Measurements from ENCODE around the gene B3GNT9. TPM values are rescaled to one million over a fixed set of nuclear protein-coding genes. Genes with fewer than 3 reads are reported as not detected.
"Not testable (repeated sequence)": the region's sequence is repeated elsewhere in the genome, so short reads cannot be mapped to it uniquely, and the experiment has no call there.

Gene B3GNT9
- polyA plus RNA-seq, 1 donor from 2014 or later, result not detected

GRCh38 chr16:67128887-67129286 is 21.9 kb downstream of the B3GNT9 start:
- Histone ChIP-seq H3K4me2 (ENCODE audit: low read length) (no peak overlapping the region), H3K27me3 (ENCODE audit: insufficient read depth, low read depth, low read length) (no peaks in the 10 kb centered on the region), H4K20me1 (ENCODE audit: insufficient read depth) (no peaks in the 10 kb centered on the region), H3K9me3 (ENCODE audit: low read length) (no peaks in the 10 kb centered on the region), H3K4me3 (ENCODE audit: low read length) (no peak overlapping the region), H3F3A (ENCODE audit: insufficient read depth, low read length, poor library complexity, severe bottlenecking) (no peaks in the 10 kb centered on the region), H3K9me2 (ENCODE audit: insufficient read depth, low read length) (no peaks in the 10 kb centered on the region), H2AFZ (ENCODE audit: low read depth, low read length) (no peak overlapping the region), H3K9ac (ENCODE audit: low read length) (no peak overlapping the region), H3K36me3 (ENCODE audit: insufficient read depth, low read length) (no peaks in the 10 kb centered on the region), H3K27ac (ENCODE audit: low read length) (no peak overlapping the region), H3K79me2 (replicated peaks; ENCODE audit: insufficient read depth, low read length) (no peaks in the 10 kb centered on the region)
- TF ChIP-seq RAD21 (conservative IDR thresholded peaks at IDR 0.05) (no peak), POLR2AphosphoS5 (IDR thresholded peaks at IDR 0.05) (no peak), EP300 (conservative IDR thresholded peaks at IDR 0.05; ENCODE audit: poor library complexity, severe bottlenecking) (no peak), TAF1 (IDR thresholded peaks at IDR 0.05; ENCODE audit: low read depth) (no peak), SMC3 (conservative IDR thresholded peaks at IDR 0.05; ENCODE audit: poor library complexity) (no peak), CTCF (IDR thresholded peaks at IDR 0.05; ENCODE audit: poor library complexity, severe bottlenecking) (no peak), REST (IDR thresholded peaks at IDR 0.05; ENCODE audit: borderline replicate concordance) (no peak), MXI1 (conservative IDR thresholded peaks at IDR 0.05; ENCODE audit: poor library complexity, severe bottlenecking) (no peak), EZH2 (IDR thresholded peaks at IDR 0.05; ENCODE audit: borderline replicate concordance, insufficient read depth, low read length, poor library complexity, severe bottlenecking) (no peak)

GRCh38 chr16:67128417-67128816 is 22.4 kb downstream of the B3GNT9 start:
- Histone ChIP-seq H3K9me2 (ENCODE audit: insufficient read depth, low read length) (no peaks in the 10 kb centered on the region), H3K4me2 (ENCODE audit: low read length) (no peak overlapping the region), H3K4me3 (ENCODE audit: low read length) (no peak overlapping the region), H3K9ac (ENCODE audit: low read length) (no peak overlapping the region), H2AFZ (ENCODE audit: low read depth, low read length) (no peak overlapping the region), H3F3A (ENCODE audit: insufficient read depth, low read length, poor library complexity, severe bottlenecking) (no peaks in the 10 kb centered on the region), H3K27me3 (ENCODE audit: insufficient read depth, low read depth, low read length) (no peaks in the 10 kb centered on the region), H3K9me3 (ENCODE audit: low read length) (no peaks in the 10 kb centered on the region), H3K27ac (ENCODE audit: low read length) (no peak overlapping the region), H3K36me3 (ENCODE audit: insufficient read depth, low read length) (no peaks in the 10 kb centered on the region), H4K20me1 (ENCODE audit: insufficient read depth) (no peaks in the 10 kb centered on the region), H3K79me2 (replicated peaks; ENCODE audit: insufficient read depth, low read length) (no peaks in the 10 kb centered on the region)
- TF ChIP-seq CTCF (IDR thresholded peaks at IDR 0.05; ENCODE audit: poor library complexity, severe bottlenecking), result no peak
- no peak for TF ChIP-seq SMC3 (conservative IDR thresholded peaks at IDR 0.05; ENCODE audit: poor library complexity)
- TF ChIP-seq POLR2AphosphoS5 (IDR thresholded peaks at IDR 0.05), result no peak
- TF ChIP-seq MXI1 (conservative IDR thresholded peaks at IDR 0.05; ENCODE audit: poor library complexity, severe bottlenecking), result no peak
- TF ChIP-seq EP300 (conservative IDR thresholded peaks at IDR 0.05; ENCODE audit: poor library complexity, severe bottlenecking), result no peak
- TF ChIP-seq EZH2 (IDR thresholded peaks at IDR 0.05; ENCODE audit: borderline replicate concordance, insufficient read depth, low read length, poor library complexity, severe bottlenecking), result no peak
- TF ChIP-seq TAF1 (IDR thresholded peaks at IDR 0.05; ENCODE audit: low read depth), result no peak
- no peak for TF ChIP-seq REST (IDR thresholded peaks at IDR 0.05; ENCODE audit: borderline replicate concordance)
- no peak for TF ChIP-seq RAD21 (conservative IDR thresholded peaks at IDR 0.05)

GRCh38 chr16:67122799-67123198 is 28.0 kb downstream of the B3GNT9 start:
- H3K4me3 ChIP-seq (ENCODE audit: low read length); H3K27ac ChIP-seq (ENCODE audit: low read length); H3K4me2 ChIP-seq (ENCODE audit: low read length); H2AFZ ChIP-seq (ENCODE audit: low read depth, low read length); H4K20me1 ChIP-seq (ENCODE audit: insufficient read depth); H3K9ac ChIP-seq (ENCODE audit: low read length); H3K9me3 ChIP-seq (ENCODE audit: low read length); H3K27me3 ChIP-seq (ENCODE audit: insufficient read depth, low read depth, low read length); H3K36me3 ChIP-seq (ENCODE audit: insufficient read depth, low read length); H3K9me2 ChIP-seq (ENCODE audit: insufficient read depth, low read length); H3K79me2 ChIP-seq (replicated peaks; ENCODE audit: insufficient read depth, low read length); H3F3A ChIP-seq (ENCODE audit: insufficient read depth, low read length, poor library complexity, severe bottlenecking): not testable (repeated sequence)

All from neural cell (in vitro differentiated cells).